Measurements from ENCODE around the gene POU4F2.

POU4F2 gene

DNA sequence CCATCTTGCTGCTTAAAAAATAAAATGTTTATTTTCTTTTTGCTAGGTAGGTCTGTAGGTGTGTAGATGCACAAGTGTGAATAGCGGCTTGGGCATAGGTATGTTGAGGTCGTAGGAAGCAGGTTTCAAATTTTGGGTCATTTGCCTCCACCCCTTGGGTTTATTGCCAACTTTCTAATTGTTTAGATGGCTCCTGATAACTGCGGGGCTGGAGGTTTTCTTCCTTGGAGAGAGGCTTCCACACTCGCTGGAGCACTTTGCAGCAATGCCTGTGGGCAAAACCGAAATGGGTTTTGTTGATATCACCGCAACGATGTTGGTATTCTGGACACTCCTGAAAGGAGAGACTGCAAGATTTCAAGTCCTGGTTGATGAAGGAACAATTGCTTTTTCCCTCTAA is 3.9 kb upstream of the POU4F2 start:
- Histone ChIP-seq H3K36me3 (ENCODE audit: control insufficient read depth, insufficient read depth, low read length) (no peaks in the 10 kb centered on the region), H3K4me3 (replicated peaks; ENCODE audit: low read depth, low read length) (no peak overlapping the region), H3K27me3 (replicated peaks; ENCODE audit: control insufficient read depth, insufficient read depth, low read length) (no peaks in the 10 kb centered on the region; the same call in none of the 2 replicates)
- TF ChIP-seq, protein P1, sequence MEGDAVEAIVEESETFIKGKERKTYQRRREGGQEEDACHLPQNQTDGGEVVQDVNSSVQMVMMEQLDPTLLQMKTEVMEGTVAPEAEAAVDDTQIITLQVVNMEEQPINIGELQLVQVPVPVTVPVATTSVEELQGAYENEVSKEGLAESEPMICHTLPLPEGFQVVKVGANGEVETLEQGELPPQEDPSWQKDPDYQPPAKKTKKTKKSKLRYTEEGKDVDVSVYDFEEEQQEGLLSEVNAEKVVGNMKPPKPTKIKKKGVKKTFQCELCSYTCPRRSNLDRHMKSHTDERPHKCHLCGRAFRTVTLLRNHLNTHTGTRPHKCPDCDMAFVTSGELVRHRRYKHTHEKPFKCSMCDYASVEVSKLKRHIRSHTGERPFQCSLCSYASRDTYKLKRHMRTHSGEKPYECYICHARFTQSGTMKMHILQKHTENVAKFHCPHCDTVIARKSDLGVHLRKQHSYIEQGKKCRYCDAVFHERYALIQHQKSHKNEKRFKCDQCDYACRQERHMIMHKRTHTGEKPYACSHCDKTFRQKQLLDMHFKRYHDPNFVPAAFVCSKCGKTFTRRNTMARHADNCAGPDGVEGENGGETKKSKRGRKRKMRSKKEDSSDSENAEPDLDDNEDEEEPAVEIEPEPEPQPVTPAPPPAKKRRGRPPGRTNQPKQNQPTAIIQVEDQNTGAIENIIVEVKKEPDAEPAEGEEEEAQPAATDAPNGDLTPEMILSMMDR (IDR thresholded peaks at IDR 0.05; ENCODE audit: insufficient read depth, low read length, poor library complexity, severe bottlenecking) = no peak
- no peak for DNase-seq (ENCODE audit: extremely low read depth, insufficient read length)

DNA sequence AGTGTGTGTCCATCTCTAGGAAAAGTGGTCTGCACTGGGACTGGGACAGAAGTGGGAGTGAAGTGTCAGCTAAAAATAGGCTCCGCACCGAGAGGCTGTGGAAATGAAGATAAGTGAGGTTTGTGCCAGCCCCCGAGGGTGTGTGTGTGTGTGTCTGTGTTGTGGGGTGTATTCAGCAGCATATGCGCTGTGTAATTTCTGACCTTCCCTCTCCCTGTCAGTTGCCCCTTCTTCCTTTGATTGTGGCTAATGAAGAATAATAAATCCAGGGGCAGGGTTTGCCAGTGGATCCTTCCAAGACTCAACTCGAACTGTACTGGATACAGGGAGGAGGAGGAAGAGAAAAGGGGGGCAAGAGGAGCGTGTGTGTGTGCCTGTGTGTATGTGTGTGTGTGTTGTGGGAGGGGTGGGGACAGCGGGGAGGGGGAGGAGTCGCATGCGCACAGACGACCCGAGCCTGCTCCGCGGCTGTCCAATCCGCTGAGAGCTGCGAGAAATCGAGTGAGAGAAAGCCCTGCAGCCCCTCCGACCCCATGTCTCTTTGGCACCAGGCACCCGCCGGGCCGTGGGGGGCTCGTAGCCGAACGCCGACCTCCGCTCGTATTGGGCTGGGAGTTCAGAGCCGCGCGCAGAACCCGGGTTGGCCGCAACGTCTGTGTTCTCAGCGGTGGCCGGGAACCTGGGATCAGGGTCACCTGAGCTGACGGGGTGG is 916 bp upstream of the POU4F2 start:
- Histone ChIP-seq H3K27me3 (replicated peaks; ENCODE audit: control insufficient read depth, insufficient read depth, low read length) (no peaks in the 10 kb centered on the region; the same call in 1 of the 2 replicates), H3K36me3 (ENCODE audit: control insufficient read depth, insufficient read depth, low read length) (no peaks in the 10 kb centered on the region), H3K4me3 (replicated peaks; ENCODE audit: low read depth, low read length) (no peak overlapping the region)
- DNase-seq (ENCODE audit: extremely low read depth, insufficient read length) = no peak
- TF ChIP-seq, protein P1 (IDR thresholded peaks at IDR 0.05; ENCODE audit: insufficient read depth, low read length, poor library complexity, severe bottlenecking) = no peak

DNA sequence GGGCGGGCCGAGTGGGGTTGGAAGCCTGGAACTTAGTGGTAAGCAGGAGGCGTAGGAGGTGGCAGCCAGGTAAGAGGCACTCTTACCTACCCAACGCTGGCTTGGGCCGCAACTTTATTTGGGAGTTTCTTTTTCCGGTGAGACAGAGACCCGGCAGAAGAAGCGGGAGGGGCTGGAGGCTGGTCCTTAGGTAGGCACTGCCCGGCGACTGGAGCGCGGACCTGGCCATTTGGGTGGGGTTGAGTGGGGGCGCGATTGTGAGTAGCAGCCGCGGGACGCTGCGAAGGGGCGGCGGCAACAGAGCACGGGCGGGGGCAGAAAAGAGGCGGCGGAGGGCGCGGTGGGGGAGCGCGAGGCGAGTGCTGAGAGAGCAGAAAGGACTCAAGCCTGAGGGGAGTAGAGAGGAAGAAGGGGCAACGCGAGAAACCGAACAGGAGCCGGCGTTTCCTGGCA is 334 bp upstream of the POU4F2 start:
- Histone ChIP-seq H3K36me3 (ENCODE audit: control insufficient read depth, insufficient read depth, low read length) (no peaks in the 10 kb centered on the region), H3K4me3 (replicated peaks; ENCODE audit: low read depth, low read length) (no peak overlapping the region), H3K27me3 (replicated peaks; ENCODE audit: control insufficient read depth, insufficient read depth, low read length) (no peaks in the 10 kb centered on the region; the same call in 1 of the 2 replicates)
- DNase-seq (ENCODE audit: extremely low read depth, insufficient read length) = no peak
- TF ChIP-seq, protein P1 (IDR thresholded peaks at IDR 0.05; ENCODE audit: insufficient read depth, low read length, poor library complexity, severe bottlenecking) = no peak

DNA sequence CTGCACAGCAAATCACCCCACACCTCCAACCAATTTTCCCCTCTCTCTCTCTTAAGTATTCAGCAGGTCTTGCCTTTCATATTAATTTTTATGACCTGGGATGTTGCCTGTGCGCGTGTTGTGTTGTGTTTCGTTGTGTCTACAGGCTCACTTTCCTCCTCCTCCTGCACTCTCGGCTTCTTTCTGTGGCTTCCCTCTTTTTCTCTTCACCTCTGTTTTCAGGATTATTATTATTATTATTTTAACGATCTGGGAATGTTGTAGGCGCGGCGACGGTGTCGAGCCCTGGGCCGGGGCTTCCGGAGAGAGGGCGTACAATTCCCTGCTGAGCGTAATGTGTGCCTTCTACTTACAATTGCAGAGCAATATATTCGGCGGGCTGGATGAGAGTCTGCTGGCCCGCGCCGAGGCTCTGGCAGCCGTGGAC is 826 bp downstream of the POU4F2 start:
- TF ChIP-seq, protein P1 (IDR thresholded peaks at IDR 0.05; ENCODE audit: insufficient read depth, low read length, poor library complexity, severe bottlenecking) = no peak
- Histone ChIP-seq H3K27me3 (replicated peaks; ENCODE audit: control insufficient read depth, insufficient read depth, low read length) (no peaks in the 10 kb centered on the region; the same call in 1 of the 2 replicates), H3K36me3 (ENCODE audit: control insufficient read depth, insufficient read depth, low read length) (no peaks in the 10 kb centered on the region), H3K4me3 (replicated peaks; ENCODE audit: low read depth, low read length) (no peak overlapping the region)
- no peak for DNase-seq (ENCODE audit: extremely low read depth, insufficient read length)

DNA sequence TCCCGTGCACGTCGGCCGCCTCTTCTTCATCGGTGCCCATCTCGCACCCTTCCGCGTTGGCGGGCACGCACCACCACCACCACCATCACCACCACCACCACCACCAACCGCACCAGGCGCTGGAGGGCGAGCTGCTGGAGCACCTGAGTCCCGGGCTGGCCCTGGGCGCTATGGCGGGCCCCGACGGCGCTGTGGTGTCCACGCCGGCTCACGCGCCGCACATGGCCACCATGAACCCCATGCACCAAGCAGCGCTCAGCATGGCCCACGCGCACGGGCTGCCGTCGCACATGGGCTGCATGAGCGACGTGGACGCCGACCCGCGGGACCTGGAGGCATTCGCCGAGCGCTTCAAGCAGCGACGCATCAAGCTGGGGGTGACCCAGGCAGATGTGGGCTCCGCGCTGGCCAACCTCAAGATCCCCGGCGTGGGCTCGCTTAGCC is 1.4 kb downstream of the POU4F2 start:
- no peak overlapping the region for H3K4me3 ChIP-seq (replicated peaks; ENCODE audit: low read depth, low read length)
- TF ChIP-seq, protein P1 (IDR thresholded peaks at IDR 0.05; ENCODE audit: insufficient read depth, low read length, poor library complexity, severe bottlenecking) = no peak
- DNase-seq (ENCODE audit: extremely low read depth, insufficient read length) = no peak
- no peaks in the 10 kb centered on the region; the same call in 1 of the 2 replicates for H3K27me3 ChIP-seq (replicated peaks; ENCODE audit: control insufficient read depth, insufficient read depth, low read length)
- no peaks in the 10 kb centered on the region for H3K36me3 ChIP-seq (ENCODE audit: control insufficient read depth, insufficient read depth, low read length)

Data from GM06990 (cell line).